Loucy (cell line): ENCODE results near the gene FAM9C.

Experiments
- EZH2phosphoT487 ChIP-seq: fragments of 200-600 bp; IDR thresholded peaks from 2 replicates; pipeline ENCODE4 v1.6.1; 2018; ENCODE audit warnings: antibody characterized with exemption, mild to moderate bottlenecking, moderate library complexity, borderline replicate concordance
- TF ChIP-seq, protein P1 (sequence below): fragments of 200-600 bp; sonication (generic); conservative IDR thresholded peaks from 2 replicates; pipeline ENCODE4 v1.5.1; 2014; ENCODE audit warnings: mild to moderate bottlenecking, antibody characterized with exemption, low read length

DNA sequence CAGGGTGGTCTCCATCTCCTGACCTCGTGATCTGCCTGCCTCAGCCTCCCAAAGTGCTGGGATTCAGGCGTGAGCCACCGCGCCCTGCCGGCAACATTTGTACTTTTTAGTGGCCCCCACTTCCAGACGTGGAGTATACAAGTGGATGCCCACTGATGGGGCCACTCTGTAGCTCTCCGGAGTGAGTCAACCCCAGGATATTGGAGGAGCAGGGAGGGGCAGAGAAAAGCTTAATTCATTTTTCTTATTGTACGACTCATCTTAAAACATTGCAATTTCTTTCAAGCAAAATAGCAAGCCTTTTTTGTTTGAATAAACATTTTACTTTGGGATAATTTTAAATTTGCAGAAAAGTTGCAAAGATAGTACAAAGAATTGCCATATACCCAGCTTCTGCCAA, 34.6 kb downstream of the FAM9C start:
- TF ChIP-seq, protein P1, sequence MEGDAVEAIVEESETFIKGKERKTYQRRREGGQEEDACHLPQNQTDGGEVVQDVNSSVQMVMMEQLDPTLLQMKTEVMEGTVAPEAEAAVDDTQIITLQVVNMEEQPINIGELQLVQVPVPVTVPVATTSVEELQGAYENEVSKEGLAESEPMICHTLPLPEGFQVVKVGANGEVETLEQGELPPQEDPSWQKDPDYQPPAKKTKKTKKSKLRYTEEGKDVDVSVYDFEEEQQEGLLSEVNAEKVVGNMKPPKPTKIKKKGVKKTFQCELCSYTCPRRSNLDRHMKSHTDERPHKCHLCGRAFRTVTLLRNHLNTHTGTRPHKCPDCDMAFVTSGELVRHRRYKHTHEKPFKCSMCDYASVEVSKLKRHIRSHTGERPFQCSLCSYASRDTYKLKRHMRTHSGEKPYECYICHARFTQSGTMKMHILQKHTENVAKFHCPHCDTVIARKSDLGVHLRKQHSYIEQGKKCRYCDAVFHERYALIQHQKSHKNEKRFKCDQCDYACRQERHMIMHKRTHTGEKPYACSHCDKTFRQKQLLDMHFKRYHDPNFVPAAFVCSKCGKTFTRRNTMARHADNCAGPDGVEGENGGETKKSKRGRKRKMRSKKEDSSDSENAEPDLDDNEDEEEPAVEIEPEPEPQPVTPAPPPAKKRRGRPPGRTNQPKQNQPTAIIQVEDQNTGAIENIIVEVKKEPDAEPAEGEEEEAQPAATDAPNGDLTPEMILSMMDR, result no peak
- TF ChIP-seq EZH2phosphoT487, result no peak
